GM03348 (cell line): ENCODE measurements around the gene UBE2Q1.

Experiments
- DNase-seq: peaks from one replicate; pipeline ENCODE4 v3.0.0; 2012; ENCODE audit warnings: low spot score

The UBE2Q1 gene

GRCh38 chr1:154557939-154558719, at the start of gene UBE2Q1:
TSS of gene UBE2Q1 (minus strand) at chr1:154558662. CDS start at chr1:154558553, 109 bp downstream.
- peak; percentile 41 for DNase-seq

GRCh38 chr1:154607609-154608396, 49.3 kb upstream of the UBE2Q1 start, which contains the start of gene ADAR:
TSS of gene ADAR (minus strand) at chr1:154608186. CDS start at chr1:154608006, 180 bp downstream.
- peak; percentile 93 for DNase-seq

GRCh38 chr1:154607106-154607608, 48.7 kb upstream of the UBE2Q1 start:
- peak; percentile 25 for DNase-seq

- DNase-seq = no peak
Observed at GRCh38 chr1:154605534-154605933, 47.1 kb upstream of the UBE2Q1 start.

- DNase-seq = no peak
Observed at GRCh38 chr1:154603317-154603716, 44.9 kb upstream of the UBE2Q1 start.

GRCh38 chr1:154599658-154600057, 41.2 kb upstream of the UBE2Q1 start:
- no peak for DNase-seq

GRCh38 chr1:154598871-154599635, 40.6 kb upstream of the UBE2Q1 start:
- DNase-seq = no peak

GRCh38 chr1:154595621-154596020, 37.2 kb upstream of the UBE2Q1 start:
- no peak for DNase-seq

- no peak for DNase-seq
Observed at GRCh38 chr1:154594811-154595210, 36.3 kb upstream of the UBE2Q1 start.

- DNase-seq = no peak
Observed at GRCh38 chr1:154593390-154593789, 34.9 kb upstream of the UBE2Q1 start.

GRCh38 chr1:154591206-154591605, 32.7 kb upstream of the UBE2Q1 start:
- DNase-seq = no peak

- DNase-seq = no peak
Observed at GRCh38 chr1:154590756-154591155, 32.3 kb upstream of the UBE2Q1 start.

- no peak for DNase-seq
Observed at GRCh38 chr1:154589780-154590179, 31.3 kb upstream of the UBE2Q1 start.

- DNase-seq = no peak
Observed at GRCh38 chr1:154586641-154587040, 28.2 kb upstream of the UBE2Q1 start.

GRCh38 chr1:154586231-154586630, 27.8 kb upstream of the UBE2Q1 start:
- DNase-seq = no peak

GRCh38 chr1:154584267-154584994, 26.0 kb upstream of the UBE2Q1 start:
- no peak for DNase-seq

- DNase-seq = no peak
Observed at GRCh38 chr1:154583773-154584172, 25.3 kb upstream of the UBE2Q1 start.

- no peak for DNase-seq
Observed at GRCh38 chr1:154582885-154583284, 24.4 kb upstream of the UBE2Q1 start.

GRCh38 chr1:154581766-154582165, 23.3 kb upstream of the UBE2Q1 start:
- DNase-seq = no peak

- no peak for DNase-seq
Observed at GRCh38 chr1:154579374-154579773, 20.9 kb upstream of the UBE2Q1 start.

GRCh38 chr1:154578058-154578418, 19.6 kb upstream of the UBE2Q1 start:
- DNase-seq = no peak
